ENCODE results near the gene TPP2. TPM values are rescaled to one million over a fixed set of nuclear protein-coding genes. Genes with fewer than 3 reads are reported as not detected.

TPP2 gene
- polyA plus RNA-seq, 1 donor from 2014 or later: 45.4 TPM

DNA sequence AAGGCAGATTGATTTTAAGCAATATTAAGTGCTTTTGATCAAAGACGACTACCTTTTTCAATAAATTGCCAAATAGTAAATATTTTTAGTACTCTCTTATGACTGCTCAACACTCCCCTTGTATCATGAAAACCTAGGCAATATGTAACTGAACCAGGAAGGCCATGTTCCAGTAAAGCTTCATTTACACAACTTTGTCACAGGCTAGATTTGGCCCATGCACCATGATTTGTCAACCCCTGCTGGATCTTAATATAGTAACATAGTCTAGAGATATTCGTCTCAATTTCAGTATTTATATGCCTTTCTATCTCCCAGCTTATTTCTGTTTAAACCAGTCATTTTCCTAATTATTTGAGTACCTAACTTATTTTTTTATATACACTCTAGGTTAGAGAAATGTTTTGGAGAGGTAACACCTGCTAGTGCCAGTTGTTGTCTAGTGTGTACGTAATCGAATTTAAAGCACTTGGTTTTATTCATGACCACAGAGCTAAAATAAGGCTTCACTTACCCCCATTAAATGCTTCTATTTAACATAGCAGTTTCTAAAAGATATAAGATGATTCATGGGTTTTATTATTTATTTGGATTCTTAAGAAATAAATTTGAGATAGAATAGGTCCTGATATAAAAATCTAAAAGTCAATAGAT lies 21.0 kb downstream of the TPP2 start (continued):
- TF ChIP-seq, protein P1, sequence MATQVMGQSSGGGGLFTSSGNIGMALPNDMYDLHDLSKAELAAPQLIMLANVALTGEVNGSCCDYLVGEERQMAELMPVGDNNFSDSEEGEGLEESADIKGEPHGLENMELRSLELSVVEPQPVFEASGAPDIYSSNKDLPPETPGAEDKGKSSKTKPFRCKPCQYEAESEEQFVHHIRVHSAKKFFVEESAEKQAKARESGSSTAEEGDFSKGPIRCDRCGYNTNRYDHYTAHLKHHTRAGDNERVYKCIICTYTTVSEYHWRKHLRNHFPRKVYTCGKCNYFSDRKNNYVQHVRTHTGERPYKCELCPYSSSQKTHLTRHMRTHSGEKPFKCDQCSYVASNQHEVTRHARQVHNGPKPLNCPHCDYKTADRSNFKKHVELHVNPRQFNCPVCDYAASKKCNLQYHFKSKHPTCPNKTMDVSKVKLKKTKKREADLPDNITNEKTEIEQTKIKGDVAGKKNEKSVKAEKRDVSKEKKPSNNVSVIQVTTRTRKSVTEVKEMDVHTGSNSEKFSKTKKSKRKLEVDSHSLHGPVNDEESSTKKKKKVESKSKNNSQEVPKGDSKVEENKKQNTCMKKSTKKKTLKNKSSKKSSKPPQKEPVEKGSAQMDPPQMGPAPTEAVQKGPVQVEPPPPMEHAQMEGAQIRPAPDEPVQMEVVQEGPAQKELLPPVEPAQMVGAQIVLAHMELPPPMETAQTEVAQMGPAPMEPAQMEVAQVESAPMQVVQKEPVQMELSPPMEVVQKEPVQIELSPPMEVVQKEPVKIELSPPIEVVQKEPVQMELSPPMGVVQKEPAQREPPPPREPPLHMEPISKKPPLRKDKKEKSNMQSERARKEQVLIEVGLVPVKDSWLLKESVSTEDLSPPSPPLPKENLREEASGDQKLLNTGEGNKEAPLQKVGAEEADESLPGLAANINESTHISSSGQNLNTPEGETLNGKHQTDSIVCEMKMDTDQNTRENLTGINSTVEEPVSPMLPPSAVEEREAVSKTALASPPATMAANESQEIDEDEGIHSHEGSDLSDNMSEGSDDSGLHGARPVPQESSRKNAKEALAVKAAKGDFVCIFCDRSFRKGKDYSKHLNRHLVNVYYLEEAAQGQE (IDR thresholded peaks at IDR 0.05; ENCODE audit: borderline replicate concordance): no peak
- TF ChIP-seq EP300 (conservative IDR thresholded peaks at IDR 0.05; ENCODE audit: poor library complexity, severe bottlenecking): no peak

- H3K36me3 ChIP-seq (ENCODE audit: insufficient read depth, low read length): peaks cover 13% of the 10 kb centered on the region
- H3K4me3 ChIP-seq (ENCODE audit: low read length): no peak overlapping the region
- no peak for TF ChIP-seq SMC3 (conservative IDR thresholded peaks at IDR 0.05; ENCODE audit: poor library complexity)
- no peak for TF ChIP-seq TAF1 (IDR thresholded peaks at IDR 0.05; ENCODE audit: low read depth)
- no peak for TF ChIP-seq MXI1 (conservative IDR thresholded peaks at IDR 0.05; ENCODE audit: poor library complexity, severe bottlenecking)
- TF ChIP-seq, protein P1 (IDR thresholded peaks at IDR 0.05; ENCODE audit: borderline replicate concordance): no peak
- TF ChIP-seq POLR2AphosphoS5 (IDR thresholded peaks at IDR 0.05): no peak
- no peak for TF ChIP-seq EZH2 (IDR thresholded peaks at IDR 0.05; ENCODE audit: borderline replicate concordance, insufficient read depth, low read length, poor library complexity, severe bottlenecking)
- no peak for TF ChIP-seq CTCF (IDR thresholded peaks at IDR 0.05; ENCODE audit: poor library complexity, severe bottlenecking)
- H2AFZ ChIP-seq (ENCODE audit: low read depth, low read length): no peak overlapping the region
- no peaks in the 10 kb centered on the region for H3K27me3 ChIP-seq (ENCODE audit: insufficient read depth, low read depth, low read length)
- no peak overlapping the region for H3K9ac ChIP-seq (ENCODE audit: low read length)
- no peaks in the 10 kb centered on the region for H3F3A ChIP-seq (ENCODE audit: insufficient read depth, low read length, poor library complexity, severe bottlenecking)
- H3K79me2 ChIP-seq (replicated peaks; ENCODE audit: insufficient read depth, low read length): no peaks in the 10 kb centered on the region
- H3K9me3 ChIP-seq (ENCODE audit: low read length): no peaks in the 10 kb centered on the region
- no peak overlapping the region for H3K4me2 ChIP-seq (ENCODE audit: low read length)
- no peak overlapping the region for H3K27ac ChIP-seq (ENCODE audit: low read length)
- no peaks in the 10 kb centered on the region for H3K9me2 ChIP-seq (ENCODE audit: insufficient read depth, low read length)
- no peaks in the 10 kb centered on the region for H4K20me1 ChIP-seq (ENCODE audit: insufficient read depth)
Observed at GRCh38 chr13:102620516-102620915, 23.7 kb downstream of the TPP2 start.

Measured in neural cell (in vitro differentiated cells).